Spinal cord (tissue), 10 donors: ENCODE measurements around the gene SAXO2. TPM values are rescaled to one million over a fixed set of nuclear protein-coding genes. Genes with fewer than 3 reads are reported as not detected.
"Not testable (repeated sequence)": the region's sequence is repeated elsewhere in the genome, so short reads cannot be mapped to it uniquely, and the experiment has no call there.

Experiments used
- DNase-seq, 6 donors: peaks; one replicate each; pipeline versions ENCODE4 v3.0.0 to v3.0.0-alpha.2; 2013 to 2015; ENCODE audit warnings: low spot score in 6 of 6, low read depth in 4 of 6
- H3K27ac ChIP-seq: one replicate; pipeline ENCODE4 v1.5.1; 2013; ENCODE audit warnings: low read depth, low read length, control low read depth
- H3K27me3 ChIP-seq: one replicate; pipeline ENCODE4 v1.6.1; 2013; ENCODE audit warnings: low read length; ENCODE audit not compliant: control insufficient read depth, insufficient read depth
- H3K36me3 ChIP-seq: one replicate; pipeline ENCODE4 v1.6.1; 2013; ENCODE audit warnings: low read length; ENCODE audit not compliant: control insufficient read depth, insufficient read depth
- H3K4me1 ChIP-seq: one replicate; pipeline ENCODE4 v1.6.1; 2013; ENCODE audit warnings: low read length; ENCODE audit not compliant: control insufficient read depth, insufficient read depth
- H3K4me3 ChIP-seq: one replicate; pipeline ENCODE4 v1.5.1; 2013; ENCODE audit warnings: low read depth, low read length, control low read depth
- H3K9me3 ChIP-seq: one replicate; pipeline ENCODE4 v1.6.1; 2013; ENCODE audit warnings: low read length; ENCODE audit not compliant: control insufficient read depth, insufficient read depth
- WGBS: methylation state at CpG from one replicate; pipeline ENCODE4 v1.1.5; 2013; ENCODE audit warnings: missing lambda C conversion rate; ENCODE audit not compliant: insufficient coverage; 5-methylcytosine and 5-hydroxymethylcytosine counted together
- polyA plus RNA-seq, 2 donors: library from polyadenylated mRNA; unstranded; fragments of 120-200 nt; gene quantifications; one replicate each; pipeline ENCODE4 v1.2.1, GENCODE V29; 2013; ENCODE audit not compliant: insufficient read length in 2 of 2
- total RNA-seq, 2 donors: library from RNA; depleted of rRNA in 1 of 2; stranded (reverse); fragments of 120-200 nt in 1 of 2; fragments of >200 nt in 1 of 2; gene quantifications; one replicate each; pipeline versions ENCODE4 v1.2.3 to v1.2.4, GENCODE V29; 2013 to 2014
- donor health status: healthy.

The SAXO2 gene
- total and polyA plus RNA-seq, 4 donors: 5.9 to 12.0 (median 9.4) TPM

DNA sequence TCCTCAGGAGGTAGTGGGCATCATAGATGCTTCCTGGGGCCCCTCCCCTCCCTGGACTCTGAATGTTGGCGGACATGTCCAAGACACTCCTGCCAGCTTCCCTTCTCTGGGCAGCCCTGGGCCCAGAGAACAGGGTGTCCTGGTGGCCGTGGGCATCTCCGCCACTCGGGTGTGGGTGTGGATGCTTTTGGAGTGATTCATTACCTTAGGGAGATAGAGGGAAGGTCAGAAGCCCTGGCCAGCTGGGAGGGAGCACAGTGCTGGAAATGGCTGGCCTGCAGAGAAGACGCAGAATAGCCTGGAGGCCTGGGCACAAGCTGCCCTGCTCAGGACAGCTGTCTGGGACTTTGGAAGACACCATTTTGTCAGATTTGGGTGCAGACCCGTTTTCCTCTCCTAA is 37.7 kb downstream of the SAXO2 start:
- not testable (repeated sequence) for H3K4me1 ChIP-seq, H3K27me3 ChIP-seq, H3K27ac ChIP-seq, H3K4me3 ChIP-seq, H3K9me3 ChIP-seq, DNase-seq, H3K36me3 ChIP-seq
- WGBS: 75% methylated on average over 5 of the region's 6 CpGs

- H3K27ac ChIP-seq: no peak overlapping the region
- WGBS: 91% methylated on average over 7 of the region's 7 CpGs
These were observed 38.3 kb downstream of the SAXO2 start for GRCh38 chr15:82300883-82301282.

GRCh38 chr15:82301296-82302016 is 38.8 kb downstream of the SAXO2 start:
- Histone ChIP-seq H3K27me3 (peaks cover 4% of the 10 kb centered on the region), H3K4me1 (peaks cover 8% of the 10 kb centered on the region), H3K27ac (no peak overlapping the region), H3K36me3 (peaks cover 5% of the 10 kb centered on the region), H3K4me3 (no peak overlapping the region), H3K9me3 (no peaks in the 10 kb centered on the region)
- DNase-seq: no peak
- 80% methylated on average over 3 of the region's 3 CpGs for WGBS

More at GRCh38 chr15:82300883-82301282, 38.3 kb downstream of the SAXO2 start:
- no peak overlapping the region for H3K4me3 ChIP-seq
- peaks cover 4% of the 10 kb centered on the region for H3K27me3 ChIP-seq
- no peak for DNase-seq
- H3K9me3 ChIP-seq: no peaks in the 10 kb centered on the region
- peaks cover 8% of the 10 kb centered on the region for H3K4me1 ChIP-seq
- peaks cover 5% of the 10 kb centered on the region for H3K36me3 ChIP-seq

- H3K4me3 ChIP-seq: no peak overlapping the region
- DNase-seq: no peak
- 91% methylated on average over 8 of the region's 12 CpGs for WGBS
- no peak overlapping the region for H3K27ac ChIP-seq
- H3K36me3 ChIP-seq: peaks cover 5% of the 10 kb centered on the region
- H3K9me3 ChIP-seq: no peaks in the 10 kb centered on the region
- no peaks in the 10 kb centered on the region for H3K27me3 ChIP-seq
- H3K4me1 ChIP-seq: no peaks in the 10 kb centered on the region
These were observed 41.5 kb downstream of the SAXO2 start for GRCh38 chr15:82303956-82304777.

DNA sequence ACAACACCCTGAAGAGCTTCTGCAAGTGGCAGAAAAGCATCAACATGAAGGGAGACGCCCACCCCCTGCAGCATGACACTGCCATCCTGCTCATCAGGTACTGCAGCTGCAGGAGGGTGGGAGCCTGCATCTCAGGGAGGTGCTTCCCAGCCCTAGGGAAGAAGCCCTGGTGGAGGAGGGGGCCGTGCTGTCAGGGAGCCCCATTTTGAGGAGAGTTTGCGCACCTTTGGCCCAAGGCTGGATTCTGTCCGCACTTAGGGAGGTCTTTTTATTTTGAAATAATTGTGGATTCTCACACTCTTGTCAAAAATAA is 42.1 kb downstream of the SAXO2 start:
- DNase-seq: no peak
- WGBS: 71% methylated on average over 1 of the region's 4 CpGs

DNA sequence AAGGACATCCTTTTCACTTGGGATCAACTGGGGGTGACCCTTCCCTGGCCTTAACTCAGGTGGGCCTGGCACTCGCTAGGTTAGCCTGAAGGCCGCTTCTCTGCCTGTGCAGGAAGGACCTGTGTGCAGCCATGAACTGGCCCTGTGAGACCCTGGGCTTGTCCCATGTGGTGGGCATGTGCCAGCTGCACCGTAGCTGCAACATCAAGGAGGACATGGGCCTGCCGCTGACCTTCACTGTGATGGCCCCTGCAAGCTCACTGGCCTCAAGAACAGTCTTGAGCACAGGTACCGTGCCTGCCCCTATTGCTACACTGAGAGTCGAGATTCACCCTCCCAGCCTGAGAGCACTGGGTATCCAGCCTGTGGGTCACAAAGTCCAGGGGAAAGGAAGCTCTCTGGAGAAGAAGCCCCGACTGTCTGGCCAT is 43.0 kb downstream of the SAXO2 start:
- Histone ChIP-seq H3K27me3 (no peaks in the 10 kb centered on the region), H3K9me3 (no peaks in the 10 kb centered on the region), H3K36me3 (peaks cover 4% of the 10 kb centered on the region), H3K4me3 (no peak overlapping the region), H3K27ac (no peak overlapping the region), H3K4me1 (no peaks in the 10 kb centered on the region)
- no peak for DNase-seq
- 81% methylated on average over 7 of the region's 7 CpGs for WGBS

More for the DNA sequence above, 42.1 kb downstream of the SAXO2 start:
- no peak overlapping the region for H3K4me3 ChIP-seq
- no peaks in the 10 kb centered on the region for H3K27me3 ChIP-seq
- no peak overlapping the region for H3K27ac ChIP-seq
- no peaks in the 10 kb centered on the region for H3K4me1 ChIP-seq
- no peaks in the 10 kb centered on the region for H3K9me3 ChIP-seq
- H3K36me3 ChIP-seq: peaks cover 5% of the 10 kb centered on the region

GRCh38 chr15:82306791-82307713 is 44.4 kb downstream of the SAXO2 start:
- H3K36me3 ChIP-seq: no peaks in the 10 kb centered on the region
- no peak overlapping the region for H3K27ac ChIP-seq
- H3K9me3 ChIP-seq: no peaks in the 10 kb centered on the region
- DNase-seq: no peak
- no peak overlapping the region for H3K4me3 ChIP-seq
- H3K27me3 ChIP-seq: no peaks in the 10 kb centered on the region
- WGBS: 91% methylated on average over 16 of the region's 16 CpGs
- H3K4me1 ChIP-seq: no peaks in the 10 kb centered on the region

- 88% methylated on average over 4 of the region's 8 CpGs for WGBS
- Histone ChIP-seq H3K27me3 (no peaks in the 10 kb centered on the region), H3K9me3 (no peaks in the 10 kb centered on the region), H3K27ac (no peak overlapping the region), H3K4me1 (no peaks in the 10 kb centered on the region), H3K36me3 (no peaks in the 10 kb centered on the region), H3K4me3 (no peak overlapping the region)
- DNase-seq: no peak
These were observed 45.1 kb downstream of the SAXO2 start for GRCh38 chr15:82307714-82308081.

DNA sequence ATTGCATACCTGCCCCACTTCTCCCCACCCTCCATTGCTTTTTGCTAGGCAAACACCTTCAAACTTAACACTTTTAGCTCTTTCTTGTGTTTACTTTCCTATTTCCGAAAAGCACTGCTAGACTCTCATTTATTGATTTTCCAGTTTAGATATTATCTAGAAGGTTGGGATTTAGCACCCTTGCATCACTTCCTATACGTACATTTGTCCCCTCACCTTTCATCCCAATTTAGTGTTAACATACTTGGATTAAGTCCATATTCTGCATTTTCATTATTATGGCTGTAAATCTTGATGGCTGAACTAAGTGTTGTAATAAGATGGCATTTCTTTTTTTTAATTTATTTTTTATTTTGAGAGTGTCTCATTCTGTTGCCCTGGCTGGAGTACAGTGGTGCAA is 47.2 kb downstream of the SAXO2 start:
- Histone ChIP-seq H3K4me3 (no peak overlapping the region), H3K4me1 (no peaks in the 10 kb centered on the region), H3K9me3 (no peaks in the 10 kb centered on the region), H3K27ac (no peak overlapping the region), H3K36me3 (peaks cover 5% of the 10 kb centered on the region), H3K27me3 (no peaks in the 10 kb centered on the region)
- DNase-seq: no peak
- no CpG with 5 or more reads among the region's 2 CpGs for WGBS
